Kidney capillary endothelial cell (primary cell): ENCODE results near the gene SLC39A8.
"Not testable (repeated sequence)": the region's sequence is repeated elsewhere in the genome, so short reads cannot be mapped to it uniquely, and the experiment has no call there.

ENCODE experiments used
- DNase-seq: peaks from one replicate; pipeline ENCODE4 v3.0.0-alpha.2; 2018; ENCODE audit warnings: low spot score

SLC39A8 gene

DNA sequence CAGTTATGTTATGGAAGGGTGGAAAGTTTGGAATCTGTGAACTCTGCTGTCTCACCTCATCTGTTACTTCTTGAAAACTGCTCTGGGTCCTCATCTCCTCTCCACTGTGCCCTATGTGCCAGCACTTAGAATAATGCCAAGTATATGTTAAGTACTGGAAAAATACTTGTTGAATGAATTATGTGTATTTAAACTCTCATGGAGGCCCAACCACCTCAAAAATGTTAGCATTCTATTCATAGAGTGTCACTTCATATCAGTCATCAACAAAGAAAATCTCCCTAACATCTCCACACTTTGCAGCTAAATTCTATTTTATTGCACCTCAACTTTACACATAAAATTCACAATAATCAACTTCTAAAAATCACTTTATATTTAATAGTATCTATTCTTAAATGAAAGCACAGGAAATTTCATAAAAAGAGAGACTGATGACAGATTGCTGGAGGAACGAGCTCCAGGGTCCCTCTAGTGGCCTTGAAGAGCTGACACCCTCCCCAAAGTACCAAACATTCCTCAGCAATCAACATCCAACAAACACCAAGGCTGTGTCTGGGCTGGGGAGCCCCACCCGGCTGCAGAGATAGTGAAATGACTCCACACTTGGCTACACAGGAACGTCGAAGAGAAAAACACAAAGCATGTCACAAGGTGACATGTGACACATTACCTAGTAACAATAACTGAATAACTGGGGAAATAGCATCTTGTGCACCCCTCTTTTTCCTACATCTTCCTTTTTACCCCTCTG lies 45.8 kb downstream of the SLC39A8 start:
- peak; percentile 30 for DNase-seq

DNA sequence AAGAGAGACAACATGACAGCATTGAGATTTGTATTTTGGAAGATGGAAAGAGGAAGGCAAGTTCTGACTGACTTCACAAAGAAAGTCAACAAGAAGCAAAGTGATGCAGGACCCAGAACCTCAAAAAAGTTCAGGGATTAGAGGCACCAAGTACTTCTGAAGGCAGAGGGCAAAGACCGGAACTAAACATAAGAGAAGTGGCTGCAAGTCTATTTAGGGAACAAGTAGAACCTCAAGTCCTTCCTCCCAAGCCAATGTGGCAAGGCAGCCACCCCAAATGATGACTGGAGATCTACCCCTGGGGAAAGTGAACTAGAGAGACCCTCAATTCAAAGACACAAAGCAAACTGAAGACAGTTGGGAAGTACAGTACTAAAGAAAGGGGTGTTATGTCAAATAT lies 46.6 kb downstream of the SLC39A8 start:
- DNase-seq = no peak

DNA sequence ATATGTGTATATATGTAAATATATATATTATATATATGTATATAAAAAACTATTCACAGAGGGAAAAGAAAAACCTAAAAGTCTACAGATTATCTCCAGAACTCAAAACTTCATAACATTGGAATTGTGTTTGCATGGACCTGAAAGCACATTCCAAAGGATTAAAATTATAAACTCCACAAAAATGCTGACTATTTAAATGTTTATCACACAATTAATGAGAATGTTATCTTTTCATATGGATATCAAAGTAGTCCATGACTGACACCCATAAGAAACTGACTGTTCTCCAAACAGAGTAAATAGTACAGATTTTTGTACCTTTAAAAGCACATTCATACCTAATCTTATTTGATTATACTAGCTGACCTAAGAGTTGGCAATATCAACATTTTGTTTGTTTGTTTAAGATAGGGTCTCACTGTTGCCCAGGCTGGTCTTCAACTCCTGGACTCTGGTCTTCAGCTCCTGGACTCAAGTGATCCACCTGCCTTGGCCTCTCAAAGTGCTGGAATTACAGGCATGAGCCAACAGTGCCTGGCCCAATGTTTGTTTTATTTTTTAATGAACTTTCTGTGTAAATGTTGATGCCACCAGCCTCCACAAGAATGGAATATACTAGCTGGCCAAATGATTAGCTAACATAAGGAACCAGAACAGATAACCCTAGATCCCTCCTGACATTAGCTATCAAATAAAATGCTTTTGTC lies 50.0 kb downstream of the SLC39A8 start:
- DNase-seq = no peak

DNA sequence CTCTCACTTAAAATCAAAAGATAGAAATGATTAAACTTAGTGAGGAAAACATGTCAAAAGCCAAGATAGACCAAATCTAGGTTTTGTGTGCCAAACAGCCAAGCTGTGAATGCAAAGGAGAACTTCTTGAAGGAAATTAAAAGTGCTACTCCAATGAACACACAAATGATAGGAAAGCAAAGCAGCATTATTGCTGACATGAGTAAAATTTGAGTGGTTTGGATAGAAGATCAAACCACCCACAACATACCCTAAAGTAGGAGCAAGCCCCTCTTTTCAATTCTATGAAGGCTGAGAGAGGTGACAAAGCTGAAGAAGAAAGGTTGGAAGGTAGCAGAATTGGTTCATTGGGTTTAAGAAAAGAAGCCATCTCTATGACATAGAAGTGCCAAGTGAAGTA lies 56.8 kb downstream of the SLC39A8 start:
- DNase-seq = no peak

DNA sequence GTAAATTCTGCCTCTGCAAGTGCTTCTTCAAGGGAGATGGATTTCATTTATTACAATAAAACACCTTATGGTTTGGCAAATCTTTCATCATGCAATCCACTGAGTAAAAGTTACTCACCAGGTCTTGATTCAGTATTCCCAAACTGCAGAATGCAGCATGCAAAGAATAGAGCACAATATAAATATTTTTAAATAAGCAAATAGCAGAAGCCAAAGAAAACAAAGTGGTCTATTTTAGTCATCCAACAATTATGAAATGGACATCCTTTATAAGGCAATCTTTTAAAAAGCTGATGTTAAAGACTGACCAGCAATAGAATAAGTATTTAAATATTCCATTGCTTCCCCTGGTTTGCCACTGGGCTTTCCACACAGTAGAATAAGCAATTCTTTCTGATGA lies 59.5 kb downstream of the SLC39A8 start:
- no peak for DNase-seq

DNA sequence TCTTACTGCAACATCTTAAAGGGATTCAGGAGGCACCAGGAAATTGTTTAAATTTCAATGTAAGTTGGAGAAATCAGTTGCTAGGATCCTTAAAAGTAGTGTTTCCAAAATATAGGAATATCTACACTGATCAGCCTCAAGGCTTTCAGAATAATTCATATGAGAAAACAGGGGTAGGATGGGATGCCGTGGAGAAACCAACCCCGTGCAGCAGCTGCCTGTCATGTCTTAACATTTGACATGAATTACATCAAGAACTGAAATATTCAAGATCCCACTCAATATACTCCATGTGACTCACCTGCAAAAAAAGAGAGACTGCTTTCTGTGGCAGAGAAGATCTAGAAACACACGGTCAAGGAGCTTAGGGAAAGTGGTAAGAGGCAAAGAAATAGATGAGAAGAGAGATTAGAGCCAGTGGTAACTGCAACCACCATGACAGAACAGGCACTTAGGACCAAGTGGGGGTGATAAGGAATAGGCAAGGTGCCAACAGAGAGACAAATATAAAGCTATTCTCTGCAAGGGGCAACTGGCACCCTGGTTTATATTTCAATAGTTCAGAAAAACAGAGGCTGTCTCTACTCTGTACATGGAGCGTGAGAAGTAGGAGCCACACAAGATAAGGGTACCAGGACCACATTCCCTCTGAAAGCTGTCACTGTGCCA lies 64.0 kb downstream of the SLC39A8 start:
- DNase-seq = no peak

DNA sequence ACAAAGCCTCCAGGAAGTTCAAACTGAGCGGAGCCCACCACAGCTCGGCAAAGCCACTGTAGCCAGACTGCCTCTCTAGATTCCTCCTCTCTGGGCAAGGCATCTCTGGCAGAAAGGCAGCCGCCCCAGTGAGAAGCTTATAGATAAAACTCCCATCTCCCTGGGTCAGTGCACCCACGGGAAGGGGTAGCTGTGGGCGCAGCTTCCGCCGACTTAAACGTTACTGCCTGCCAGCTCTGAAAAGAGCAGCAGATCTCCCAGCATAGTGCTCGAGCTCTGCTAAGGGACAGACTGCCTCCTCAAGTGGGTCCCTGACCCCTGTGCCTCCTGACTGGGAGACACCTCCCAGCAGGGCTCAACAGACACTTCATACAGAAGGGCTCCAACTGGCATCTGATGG lies 72.0 kb downstream of the SLC39A8 start:
- not testable (repeated sequence) for DNase-seq

DNA sequence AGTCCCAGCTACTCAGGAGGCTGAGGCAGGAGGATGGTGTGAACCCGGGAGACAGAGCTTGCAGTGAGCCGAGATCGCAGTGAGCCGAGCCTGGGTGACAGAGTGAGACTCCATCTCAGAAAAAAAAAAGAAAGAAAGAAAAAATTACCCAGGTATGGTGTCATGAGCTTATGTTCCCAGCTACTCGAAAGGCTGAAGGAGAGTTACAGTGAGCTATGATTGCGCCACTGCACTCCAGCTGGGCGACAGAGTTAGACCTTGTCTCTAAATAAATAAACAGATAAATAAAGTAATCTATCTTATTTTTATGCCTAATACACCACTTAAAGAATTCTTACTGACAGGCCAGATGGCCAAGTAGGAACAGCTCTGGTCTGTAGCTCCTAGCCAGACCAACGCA lies 73.0 kb downstream of the SLC39A8 start:
- DNase-seq = no peak

DNA sequence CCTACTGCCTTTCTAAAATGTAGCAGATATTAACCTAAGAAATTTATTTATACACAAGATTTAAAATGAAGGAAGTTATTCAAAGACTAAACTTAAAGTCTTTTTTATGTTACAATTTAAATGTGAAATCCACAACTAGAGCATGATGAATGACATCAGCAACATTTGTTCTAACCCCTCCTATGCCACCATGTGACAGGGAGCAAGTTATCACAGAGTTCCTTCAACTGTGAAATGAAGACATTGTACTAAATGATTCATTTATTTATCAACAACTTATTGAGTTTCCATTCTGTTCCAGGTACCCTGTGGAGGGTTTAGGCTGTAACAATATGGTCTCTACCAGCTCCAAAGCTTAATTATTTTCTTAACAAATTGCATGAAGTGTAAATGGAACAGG lies 76.9 kb downstream of the SLC39A8 start:
- DNase-seq = no peak

DNA sequence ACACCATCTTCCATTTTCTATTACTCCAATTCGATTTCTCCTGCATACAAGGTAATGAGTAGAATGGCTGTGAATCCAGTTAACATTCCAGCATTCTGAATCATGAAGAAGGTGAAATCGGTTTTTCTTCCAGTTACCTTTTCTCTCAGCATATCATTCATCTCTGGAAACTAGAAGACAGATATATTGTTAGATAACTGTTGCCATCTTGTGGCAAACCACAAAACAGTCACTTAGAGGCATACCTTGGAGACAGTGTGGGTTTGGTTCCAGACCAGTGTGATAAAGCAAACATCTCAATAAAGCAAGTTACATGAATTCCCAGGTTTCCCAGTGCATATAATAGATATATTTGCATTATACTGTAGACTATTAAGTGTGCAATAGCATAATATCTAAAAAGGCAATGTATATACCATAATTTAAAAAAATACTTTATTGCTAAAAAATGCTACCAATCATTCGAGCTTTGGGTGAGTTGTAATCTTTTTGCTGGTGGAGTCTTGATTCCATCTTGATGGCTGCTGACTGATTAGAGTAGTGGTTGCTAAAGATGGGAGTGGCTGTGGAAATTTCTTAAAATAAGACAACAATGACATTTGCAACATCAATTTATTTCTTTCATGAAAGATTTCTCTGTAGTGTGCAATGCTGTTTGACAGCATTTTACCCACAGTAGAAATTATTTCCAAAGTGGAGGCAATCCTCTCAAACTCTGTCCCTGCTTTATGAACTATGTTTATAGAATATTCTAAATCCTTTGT lies 82.1 kb downstream of the SLC39A8 start:
- peak; percentile 58 for DNase-seq

DNA sequence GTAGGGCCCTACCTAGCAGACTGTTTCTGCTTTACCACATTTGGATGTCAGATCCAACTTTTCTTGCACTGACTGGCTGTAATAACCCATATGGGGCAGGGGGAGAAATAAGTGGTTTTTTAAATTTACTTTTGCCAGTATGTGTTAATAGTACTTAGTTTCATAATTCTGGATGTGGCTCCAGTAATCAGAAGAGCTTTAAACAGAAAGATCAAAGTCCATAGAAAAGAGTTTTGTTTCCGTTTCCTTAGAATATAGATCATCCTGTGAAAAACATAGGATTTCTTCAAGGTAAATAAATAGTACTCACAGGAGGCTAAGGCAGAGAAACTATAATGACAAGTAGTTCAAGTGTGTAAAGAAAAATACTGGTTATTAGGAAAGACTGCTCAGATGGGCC lies 85.6 kb downstream of the SLC39A8 start:
- DNase-seq = no peak

DNA sequence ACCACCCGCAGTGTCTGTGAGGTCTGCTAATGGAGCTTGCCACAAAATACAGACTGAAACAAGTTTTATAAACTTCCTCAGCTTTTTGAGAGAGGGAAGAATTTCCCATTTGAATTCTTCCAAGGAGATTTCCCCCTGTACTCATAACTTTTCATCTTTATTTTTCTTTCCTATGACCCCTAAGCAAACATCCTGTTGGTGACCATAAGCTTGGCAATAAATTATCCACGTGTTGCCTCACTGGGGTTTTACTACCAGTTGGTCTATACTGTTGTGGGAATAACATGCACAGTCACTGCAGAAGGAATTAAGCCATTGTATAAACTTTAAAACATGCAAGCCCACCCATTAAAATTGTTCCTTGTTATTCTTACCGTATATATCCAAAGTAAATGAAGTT lies 86.2 kb downstream of the SLC39A8 start:
- DNase-seq = no peak

DNA sequence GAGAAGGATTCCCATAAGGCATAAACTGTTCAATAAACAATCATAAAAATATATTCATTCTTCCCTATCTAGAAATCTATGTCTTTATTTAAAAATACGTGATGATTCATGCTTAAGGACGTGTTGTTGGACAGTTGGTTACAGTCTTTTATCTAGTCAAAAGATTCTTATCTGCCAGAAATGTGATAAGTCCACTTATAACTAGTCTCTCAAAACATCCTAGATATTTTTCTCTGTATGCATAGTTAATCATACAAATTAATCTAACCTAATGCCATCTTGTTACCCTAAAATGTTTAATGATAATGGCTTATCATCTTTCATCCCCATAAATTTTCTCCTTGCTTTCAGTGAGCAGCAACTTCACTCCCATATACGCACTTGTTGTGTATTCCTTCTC lies 89.0 kb downstream of the SLC39A8 start:
- no peak for DNase-seq

DNA sequence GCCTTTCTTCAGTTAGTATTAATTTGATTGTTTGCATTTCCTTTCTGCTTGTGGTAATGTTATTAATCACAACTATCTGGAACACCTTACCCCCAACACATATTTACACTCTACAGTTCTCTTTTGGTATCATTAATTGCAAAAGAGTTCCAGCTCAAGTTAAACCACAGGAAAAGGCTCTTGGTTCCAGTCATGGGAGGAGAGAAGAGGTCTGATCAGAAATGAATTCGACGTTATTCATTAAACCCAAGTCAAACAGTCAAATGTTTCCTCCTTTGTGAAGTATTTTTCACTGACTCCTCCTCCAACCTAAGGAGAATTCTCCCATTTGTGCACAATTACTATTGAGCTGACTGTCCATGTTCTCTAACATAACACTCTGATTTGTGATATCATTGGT lies 91.4 kb downstream of the SLC39A8 start:
- DNase-seq = no peak

DNA sequence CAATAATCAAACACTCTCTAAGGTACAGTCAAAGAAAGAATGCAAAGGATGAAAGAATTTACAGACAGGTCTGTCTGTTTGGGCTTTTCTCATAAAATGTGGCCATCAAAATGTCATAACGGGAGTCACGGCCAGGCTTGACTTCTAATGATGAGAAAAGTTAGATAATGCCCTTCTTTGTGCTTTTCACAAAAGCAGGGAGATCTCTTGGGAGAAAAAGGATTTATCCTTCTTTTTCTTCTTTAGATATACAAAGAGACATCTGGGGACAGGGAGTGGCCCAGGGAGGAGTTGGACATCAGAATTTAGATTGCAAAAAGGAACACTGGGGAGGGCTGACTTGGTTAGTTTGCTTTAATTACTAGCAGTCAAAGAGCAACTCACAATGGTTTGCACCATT lies 93.1 kb downstream of the SLC39A8 start:
- no peak for DNase-seq

DNA sequence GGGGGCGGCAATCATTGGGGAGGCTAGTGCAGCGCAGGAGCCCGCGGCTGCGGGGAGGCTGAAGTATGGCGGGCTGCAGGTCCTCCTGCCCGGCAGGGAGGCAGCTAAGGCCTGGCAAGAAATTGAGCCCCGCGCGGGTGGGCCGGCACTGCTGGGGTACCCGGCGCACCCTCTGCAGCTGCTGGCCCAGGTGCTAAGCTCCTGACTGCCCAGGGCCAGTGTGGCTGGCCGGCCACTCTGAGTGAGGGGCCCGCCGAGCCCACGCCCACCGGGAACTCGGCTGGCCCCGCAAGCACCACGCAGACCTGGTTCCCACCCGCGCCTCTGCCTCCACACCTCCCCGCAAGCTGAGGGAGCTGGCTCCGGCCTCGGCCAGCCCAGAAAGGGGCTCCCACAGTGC lies 94.9 kb downstream of the SLC39A8 start:
- no peak for DNase-seq

DNA sequence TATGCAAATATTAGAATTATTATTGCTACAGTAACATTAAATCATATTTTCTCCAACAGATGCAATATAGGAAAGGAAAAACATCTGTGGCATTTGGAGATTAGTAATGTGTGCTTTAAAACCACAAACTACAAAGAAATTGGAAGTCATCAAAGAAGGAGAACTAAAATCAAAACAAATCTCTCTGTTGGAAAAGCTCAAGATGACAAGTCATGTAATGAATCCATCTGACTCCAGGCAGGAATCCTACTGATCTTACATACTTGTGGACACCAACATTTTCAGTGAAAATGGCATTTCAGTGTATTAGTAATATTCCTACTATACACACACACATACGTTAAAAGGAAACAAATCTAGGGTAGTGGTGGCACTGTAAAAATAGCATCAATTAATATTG lies 98.2 kb downstream of the SLC39A8 start:
- no peak for DNase-seq

DNA sequence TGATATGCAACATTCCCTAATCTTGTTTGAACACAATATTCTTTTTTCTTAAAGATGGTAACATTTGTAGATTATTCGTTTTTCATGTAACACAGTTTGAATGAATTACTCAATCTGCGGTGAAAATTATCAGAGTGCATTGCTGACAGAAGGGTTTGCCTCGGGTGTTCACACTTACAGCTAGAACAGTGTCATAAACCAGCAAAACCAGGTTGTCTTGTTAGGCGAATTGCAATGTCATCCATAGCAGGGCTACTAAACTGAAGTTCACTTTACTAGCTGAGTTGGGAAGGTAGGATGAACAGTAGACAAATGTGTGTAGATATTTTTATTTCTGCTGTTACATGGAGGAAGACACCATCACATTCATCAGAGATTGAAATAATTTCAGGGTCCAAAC lies 98.9 kb downstream of the SLC39A8 start:
- DNase-seq = no peak

DNA sequence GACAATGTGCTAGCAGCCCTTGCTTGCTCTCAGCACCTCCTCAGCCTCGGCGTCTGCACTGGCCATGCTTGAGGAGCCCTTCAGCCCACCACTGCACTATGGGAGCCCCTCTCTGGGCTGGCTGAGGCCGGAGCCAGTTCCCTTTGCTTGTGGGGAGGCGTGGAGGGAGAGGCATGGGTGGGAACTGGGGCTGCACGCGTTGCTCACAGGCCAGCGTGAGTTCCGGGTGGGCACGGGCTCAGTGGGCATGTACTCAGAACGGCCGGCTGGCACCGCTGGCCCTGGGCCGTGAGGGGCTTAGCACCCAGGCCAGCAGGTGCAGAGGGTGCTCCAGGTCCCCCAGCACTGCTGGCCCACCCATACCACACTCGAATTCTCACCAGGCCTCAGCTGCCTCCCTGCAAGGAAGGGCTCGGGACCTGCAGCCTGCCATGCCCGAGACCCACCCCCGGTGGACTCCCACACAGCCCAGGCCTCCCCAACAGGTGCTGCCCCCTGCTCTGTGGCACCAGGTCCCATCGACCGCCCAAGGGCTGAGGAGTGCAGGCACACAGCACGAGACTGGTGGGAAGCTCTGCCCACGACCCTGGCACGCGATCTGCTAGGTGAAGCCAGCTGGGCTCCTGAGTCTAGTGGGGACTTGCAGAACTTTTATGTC lies 100.3 kb downstream of the SLC39A8 start:
- DNase-seq = no peak

DNA sequence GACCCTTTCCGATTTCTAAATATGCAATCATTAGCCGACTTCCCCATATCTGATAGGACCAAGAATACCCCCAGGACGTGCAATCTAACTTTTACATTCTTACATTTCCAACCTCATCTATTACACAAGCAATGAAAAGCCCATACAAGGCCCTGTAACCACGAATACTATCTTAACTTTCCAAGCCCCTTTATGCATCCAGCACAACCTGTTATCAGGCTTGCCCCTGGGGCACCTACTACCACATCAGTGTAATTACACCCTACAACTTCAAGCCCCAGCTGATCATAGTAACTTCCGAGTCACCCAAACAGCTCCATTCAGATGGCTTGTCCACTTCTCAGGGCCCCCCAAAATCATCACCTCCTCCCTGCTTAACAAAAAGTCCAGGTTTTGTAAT lies 102.0 kb downstream of the SLC39A8 start:
- DNase-seq = not testable (repeated sequence)

DNA sequence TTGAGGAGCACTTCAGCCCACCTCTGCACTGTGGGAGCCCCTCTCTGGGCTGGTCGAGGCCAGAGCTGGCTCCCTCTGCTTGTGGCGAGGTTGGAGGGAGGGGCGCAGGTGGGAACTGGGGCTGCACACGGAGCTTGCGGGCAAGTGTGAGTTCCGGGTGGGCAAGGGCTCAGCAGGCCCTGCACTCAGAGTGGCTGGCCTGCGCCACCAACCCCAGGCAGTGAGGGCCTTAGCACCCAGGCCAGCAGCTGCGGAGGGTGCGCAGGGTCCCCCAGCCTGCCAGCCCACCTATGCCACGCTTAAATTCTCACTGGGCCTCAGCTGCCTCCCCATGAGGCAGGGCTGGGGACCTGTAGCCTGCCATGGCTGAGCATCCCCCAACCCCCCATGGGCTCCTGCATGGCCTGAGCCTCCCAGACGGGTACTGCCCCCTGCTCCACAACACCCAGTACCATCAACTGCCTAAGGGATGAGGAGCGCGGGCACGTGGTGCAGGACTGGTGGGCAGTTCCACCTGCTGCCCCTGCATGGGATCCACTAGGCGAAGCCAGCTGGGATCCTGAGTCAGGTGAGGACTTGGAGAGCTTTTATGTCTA lies 110.9 kb downstream of the SLC39A8 start:
- DNase-seq = no peak

DNA sequence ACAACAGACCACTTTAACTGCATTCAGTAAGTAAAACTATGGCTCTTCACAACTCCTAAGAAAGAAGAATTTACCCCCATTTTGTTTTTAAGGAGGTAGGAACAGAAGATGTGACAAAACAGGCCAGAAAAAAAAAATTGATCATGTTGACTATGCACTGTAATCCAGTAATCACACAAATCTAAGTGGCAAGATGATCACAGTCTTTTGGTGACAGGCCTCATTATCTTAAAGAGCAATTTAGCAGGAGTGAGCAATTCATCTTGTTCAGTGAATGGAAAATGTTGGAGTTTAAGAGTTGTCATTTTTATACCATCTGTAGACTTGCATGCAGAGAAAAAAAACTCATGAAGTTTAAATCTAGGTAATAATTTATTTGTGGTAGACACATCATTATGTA lies 115.1 kb downstream of the SLC39A8 start:
- DNase-seq = no peak
